GM18951 (cell line): ENCODE results near the gene DPF3.

Source experiments
- POLR2A ChIP-seq: IDR thresholded peaks from 4 replicates; pipeline ENCODE4 v1.6.1; 2011; ENCODE audit warnings: mild to moderate bottlenecking; ENCODE audit not compliant: insufficient read length, insufficient read depth; ENCODE audit errors: extremely low read depth
- in situ Hi-C: fragments of 300-500 bp; cut with MboI; formaldehyde crosslinking; loops from one replicate; pipeline ENCODE4 v1.12.0; 2022; ENCODE audit warnings: low sequenced_read_pairs, mixed read lengths, inconsistent platforms; ENCODE audit not compliant: unreplicated experiment

The DPF3 gene

DNA sequence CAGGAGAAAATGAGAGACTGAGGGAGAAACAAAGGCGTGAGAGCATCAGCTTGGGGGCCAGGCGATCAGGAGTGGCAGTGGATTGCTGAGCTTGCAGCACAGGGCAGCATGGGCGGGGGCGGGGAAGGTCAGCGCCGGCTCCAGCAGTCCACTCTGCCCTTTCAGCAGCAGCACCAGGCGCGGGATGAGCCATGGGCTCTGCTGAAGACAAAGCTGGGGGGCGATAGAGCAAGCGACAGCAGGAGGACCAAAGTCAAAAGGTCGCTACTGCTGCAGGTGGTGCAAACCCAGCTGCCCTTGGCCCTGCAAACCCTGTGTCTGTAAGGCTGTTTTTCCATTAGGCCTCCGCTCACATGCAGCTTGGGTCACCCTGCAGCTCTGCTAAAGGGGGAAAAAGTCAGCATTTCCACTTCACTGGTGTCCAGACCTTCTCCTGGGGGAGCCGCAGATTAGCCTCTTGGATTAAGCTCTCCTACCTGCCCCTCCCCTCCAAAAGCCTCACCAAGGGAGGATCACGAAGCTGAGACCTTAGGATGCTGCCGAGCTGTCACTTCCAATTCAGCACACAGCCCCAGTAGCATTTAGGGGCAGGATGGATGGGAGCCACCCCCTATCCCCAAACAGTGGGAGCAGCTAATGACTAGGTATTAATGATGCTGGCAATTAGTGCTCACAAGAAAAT is 204.8 kb downstream of the DPF3 start:
- in situ Hi-C loops = no loop called here

DNA sequence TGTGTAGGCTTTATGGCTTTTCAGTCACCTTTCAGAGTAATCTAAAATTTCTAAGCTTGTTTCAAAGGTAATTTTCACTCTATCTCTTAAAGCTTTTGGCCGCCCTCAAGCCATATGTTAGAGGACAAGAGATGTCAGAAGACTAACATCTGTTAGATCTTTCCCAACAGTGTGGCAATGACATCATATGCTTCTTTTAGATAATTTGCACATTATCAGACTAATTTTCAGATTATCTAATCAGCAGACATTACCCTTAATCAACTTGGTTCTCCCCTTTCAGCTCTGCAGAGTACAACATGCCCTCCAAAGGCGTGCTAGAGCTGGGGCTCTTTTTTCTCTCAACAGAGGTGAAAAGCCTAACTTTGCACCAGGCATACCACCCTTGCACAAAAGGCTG is 207.1 kb downstream of the DPF3 start:
- no peak for TF ChIP-seq POLR2A
- in situ Hi-C loops = no loop called here

More for the DNA sequence above, 204.8 kb downstream of the DPF3 start:
- TF ChIP-seq POLR2A = no peak

DNA sequence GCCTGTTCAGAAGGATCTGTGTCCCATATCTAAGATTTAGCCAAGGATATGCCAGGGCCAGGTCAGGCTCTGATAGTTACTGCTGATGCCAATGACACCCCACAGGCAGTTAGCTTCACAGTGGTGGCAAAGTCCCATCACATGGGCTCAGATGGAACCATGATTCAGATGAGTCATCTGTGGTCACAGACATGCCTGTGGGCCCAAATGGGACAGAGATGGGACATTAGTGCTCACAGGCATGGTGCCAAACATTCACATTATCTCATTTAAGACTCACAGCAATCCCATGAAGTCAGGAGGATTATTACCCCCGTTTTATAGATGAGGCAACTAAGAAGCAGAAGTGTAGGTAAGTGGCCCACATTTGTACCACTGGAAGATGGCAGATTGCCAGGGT is 207.8 kb downstream of the DPF3 start:
- in situ Hi-C loops = no loop called here
- TF ChIP-seq POLR2A = no peak

DNA sequence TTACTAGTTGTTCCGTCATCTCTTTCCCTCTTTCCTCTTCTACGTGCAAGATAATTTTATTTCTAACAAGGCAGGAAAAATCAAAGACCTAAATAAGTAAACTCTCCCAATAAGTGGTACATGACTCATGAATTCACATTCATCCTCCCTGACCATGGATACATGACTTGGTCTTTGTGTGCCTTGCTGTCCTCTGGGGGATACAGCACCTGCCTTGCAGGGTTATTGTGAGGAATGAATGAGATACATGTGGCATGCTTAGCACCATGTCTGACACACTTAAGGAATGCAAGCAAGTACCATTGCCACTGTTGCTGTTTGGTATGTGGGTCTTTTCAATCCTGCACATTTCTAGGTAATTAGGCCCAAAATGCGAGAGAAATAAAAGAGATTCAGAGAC is 208.4 kb downstream of the DPF3 start:
- in situ Hi-C loops = no loop called here
- no peak for TF ChIP-seq POLR2A

DNA sequence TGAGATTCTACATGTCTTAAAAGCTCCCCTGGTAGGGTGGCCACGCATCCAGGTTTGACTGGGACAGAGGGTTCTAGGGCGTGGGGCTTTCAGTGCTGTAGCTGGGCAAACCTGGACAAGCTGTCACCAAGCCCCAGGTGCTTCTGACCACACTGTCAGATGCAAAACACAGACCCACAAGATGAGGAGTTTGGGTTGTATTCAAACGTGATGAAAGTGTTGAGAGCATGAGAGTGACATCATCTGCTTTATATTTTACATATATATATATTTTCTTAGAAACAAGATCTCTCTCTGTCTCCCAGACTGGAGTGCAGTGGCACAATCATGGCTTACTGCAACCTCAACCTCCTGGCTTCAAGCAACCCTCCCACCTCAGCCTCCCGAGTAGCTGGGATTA is 210.1 kb downstream of the DPF3 start:
- in situ Hi-C loops = no loop called here
- no peak for TF ChIP-seq POLR2A

DNA sequence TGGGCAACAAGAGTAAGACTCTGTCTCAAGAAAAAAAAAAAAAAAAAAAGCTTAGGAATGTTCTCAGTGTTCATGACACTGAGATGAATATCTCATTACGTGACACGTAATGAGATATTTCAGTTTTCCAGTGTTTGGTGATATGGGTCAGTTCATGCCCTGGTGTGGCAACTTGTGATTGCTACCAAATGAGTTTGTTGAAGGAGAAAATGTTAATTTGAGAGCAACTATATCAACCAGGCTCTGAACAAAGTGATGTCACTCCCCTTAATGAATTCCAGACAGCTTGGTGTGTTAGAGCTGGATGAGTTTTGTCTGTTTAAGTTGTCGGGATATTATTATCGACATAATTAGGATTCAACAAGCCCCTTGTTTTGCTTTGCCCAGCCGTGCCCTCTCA is 211.7 kb downstream of the DPF3 start:
- in situ Hi-C loops = no loop called here
- no peak for TF ChIP-seq POLR2A

DNA sequence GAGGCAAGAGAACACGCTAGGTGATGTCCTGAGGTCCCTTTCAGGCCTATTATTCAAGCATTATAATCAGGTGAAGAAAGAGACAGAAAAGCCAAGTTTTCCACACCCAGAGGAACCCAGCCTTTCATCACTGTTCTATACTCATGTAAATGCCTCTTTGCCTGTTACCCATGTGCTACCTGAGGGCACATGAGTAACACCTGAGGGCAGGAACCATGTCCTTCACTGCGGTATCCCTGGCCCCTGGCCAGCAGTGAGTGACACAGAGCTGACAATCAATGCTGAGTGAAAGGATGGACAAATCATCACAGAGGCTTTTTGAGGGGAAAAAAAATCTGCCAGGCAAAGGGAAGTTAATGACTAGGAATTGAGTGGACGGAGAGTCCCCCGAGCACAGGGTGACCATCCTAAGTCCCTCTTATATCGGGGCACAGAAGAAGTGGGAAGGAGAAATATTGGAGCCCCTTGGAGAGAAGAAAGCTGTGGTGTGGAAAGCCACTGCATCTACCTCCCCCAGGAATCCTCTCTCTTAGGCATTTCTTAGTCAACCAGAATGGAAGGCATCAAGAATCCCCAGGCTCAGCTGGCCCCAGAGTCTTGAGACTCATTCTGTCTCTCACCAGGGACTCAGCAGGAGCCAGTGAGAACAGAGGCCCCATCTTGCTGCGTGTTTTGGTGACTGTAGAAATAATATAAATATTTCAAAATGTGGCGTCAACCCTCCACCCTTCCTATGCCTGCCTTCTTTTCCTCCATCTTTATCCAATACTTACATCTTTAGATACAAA is 212.9 kb downstream of the DPF3 start:
- in situ Hi-C loops = no loop called here
- no peak for TF ChIP-seq POLR2A

DNA sequence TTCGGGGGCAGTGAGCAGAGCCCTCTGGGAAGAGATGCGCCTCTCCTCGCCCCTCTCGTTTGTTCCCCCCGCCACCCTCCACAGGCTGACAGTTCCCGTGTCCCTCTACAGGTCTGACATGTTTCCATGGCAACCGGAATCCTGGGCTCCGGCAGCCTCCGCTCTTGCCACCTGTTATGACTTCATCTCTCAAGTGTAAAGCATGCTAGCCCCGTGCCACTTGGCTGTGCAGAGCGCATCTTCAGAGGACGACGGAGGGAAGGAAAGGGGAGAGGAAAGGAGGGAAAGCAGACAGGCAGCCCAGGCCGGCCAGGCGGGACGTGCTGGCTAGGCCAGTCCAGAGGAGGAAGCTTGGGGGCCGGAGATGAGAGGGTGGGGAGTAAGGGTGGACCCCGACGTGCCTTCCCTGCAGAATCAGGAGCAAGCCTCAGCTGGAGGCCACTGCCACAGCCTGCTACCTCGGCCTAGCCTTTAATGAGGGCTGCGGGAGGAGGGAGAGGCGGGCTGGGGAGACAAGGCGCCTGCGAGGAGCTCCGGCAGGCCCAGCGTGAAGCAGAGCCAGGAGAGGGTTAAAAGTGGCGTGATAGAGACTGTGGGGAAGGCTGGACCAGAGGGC is 214.3 kb downstream of the DPF3 start:
- TF ChIP-seq POLR2A = no peak
- in situ Hi-C loops = no loop called here

DNA sequence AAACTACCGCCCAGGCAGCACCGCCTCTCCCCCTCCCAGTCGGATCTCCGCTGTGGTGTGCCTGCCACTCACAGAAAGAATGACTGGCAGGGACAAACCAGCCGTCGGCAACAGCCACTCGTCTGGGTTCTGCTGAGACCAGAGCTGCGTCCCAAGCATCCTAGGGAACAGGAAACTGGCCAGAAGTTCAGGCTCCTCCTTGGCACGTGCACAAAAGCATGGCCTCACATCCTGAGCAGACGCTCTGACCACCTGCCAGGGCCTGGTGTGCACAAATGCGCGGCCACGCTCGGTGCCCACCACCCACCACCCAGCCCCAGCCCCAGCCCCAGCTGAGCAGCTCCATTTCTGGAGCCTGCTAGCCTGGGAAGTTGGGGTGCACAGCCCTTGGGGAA is 214.8 kb downstream of the DPF3 start:
- no peak for TF ChIP-seq POLR2A
- in situ Hi-C loops = no loop called here

DNA sequence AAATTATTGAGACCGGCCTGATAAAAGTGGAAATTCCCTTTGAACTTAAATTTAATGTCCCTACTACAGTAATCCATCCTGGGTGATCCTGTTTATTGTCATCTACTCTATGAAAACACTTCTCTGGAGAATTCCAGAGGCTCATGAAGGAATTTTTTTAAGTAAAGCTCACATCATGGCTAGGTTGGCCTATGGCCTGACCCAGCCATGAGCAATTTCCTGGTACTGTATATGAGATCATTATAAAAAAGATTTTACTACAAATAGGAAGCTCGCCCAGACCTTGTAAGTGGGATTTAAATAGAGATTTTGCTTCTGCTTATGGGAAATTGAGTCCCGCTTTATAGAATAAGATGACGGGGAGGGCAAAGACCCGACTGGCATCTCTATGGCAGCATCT is 215.5 kb downstream of the DPF3 start:
- in situ Hi-C loops = no loop called here
- no peak for TF ChIP-seq POLR2A

DNA sequence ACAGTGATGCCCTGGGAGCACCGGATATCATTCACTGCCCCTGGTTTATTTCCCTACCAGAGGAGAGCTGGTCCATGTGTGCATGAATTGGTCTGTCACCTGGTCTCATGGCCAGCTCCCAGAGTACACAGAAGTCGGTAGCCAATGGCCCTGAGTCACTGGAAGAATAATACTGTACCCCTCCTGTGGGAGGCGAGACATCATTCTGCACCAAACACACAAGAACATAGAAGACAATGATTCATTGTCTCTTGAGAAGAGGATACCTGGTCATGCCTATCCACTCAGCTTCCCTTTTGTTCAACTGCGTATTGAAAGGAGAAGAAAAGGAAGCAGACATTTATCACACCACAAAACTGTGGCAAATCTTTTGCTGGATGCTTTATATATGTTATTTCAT is 216.2 kb downstream of the DPF3 start:
- TF ChIP-seq POLR2A = no peak
- in situ Hi-C loops = no loop called here

DNA sequence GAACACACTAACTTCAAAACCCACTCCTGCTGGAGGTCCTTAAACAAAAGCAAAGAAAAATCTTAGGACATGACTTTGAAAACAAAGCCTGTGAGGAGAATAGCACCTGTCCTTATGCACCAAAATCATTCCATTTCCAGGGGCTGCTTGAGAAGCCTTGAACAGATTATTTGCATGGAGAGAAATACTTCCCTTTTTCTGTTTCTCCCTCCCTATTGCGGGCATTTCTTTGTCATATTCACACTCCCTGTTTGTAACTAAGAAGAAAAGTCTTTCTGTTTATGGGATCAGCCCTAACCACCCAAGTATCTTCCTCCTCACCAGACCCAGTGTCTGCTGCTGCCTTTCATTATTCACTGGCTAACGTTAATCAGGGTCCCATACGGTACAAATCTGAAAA is 218.8 kb downstream of the DPF3 start:
- no peak for TF ChIP-seq POLR2A
- in situ Hi-C loops = no loop called here

DNA sequence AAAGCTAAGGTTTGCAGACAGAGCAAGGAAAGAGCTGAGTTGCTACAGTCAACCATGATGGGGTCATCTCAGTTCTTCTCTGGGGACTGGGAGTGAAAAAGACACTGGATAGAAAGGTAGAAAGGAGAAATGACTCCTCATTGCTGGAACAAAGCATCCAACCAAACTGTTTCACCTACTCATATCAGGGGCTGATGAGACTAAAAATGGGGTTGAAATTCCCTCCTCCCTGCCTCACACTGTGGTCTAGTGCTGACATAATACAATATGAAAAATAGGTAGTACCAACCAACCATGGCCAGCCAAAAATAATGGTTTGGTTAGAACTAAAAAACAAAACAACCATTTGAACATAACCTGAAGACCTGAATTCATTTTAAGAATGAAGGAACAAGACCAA is 220.7 kb downstream of the DPF3 start:
- in situ Hi-C loops = no loop called here
- no peak for TF ChIP-seq POLR2A

DNA sequence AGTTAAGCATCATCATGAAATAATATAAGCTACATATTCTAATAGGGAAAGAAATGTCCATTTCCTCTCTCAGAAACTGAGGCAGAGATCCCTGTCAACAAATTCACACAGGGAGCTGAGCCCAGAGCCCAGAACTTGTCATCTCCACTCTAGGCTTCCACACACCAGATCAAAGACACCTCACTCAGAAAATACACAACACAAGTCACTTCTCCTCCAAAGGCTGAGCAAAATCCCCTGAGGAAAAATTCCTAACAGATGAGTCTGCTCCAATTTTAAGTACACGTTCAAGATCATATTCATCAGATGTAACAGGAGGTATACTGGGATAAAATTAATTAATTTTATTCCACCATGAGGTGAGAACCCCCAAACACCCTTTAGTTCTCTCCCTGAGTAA is 227.3 kb downstream of the DPF3 start:
- TF ChIP-seq POLR2A = no peak
- in situ Hi-C loops = no loop called here
